HG03196 (cell line): ENCODE data around the gene GRB10.
"Not testable (repeated sequence)": the region's sequence is repeated elsewhere in the genome, so short reads cannot be mapped to it uniquely, and the experiment has no call there.

Experiments
- ATAC-seq: cut with Tn5 transposase; IDR thresholded peaks from one replicate; pipeline ENCODE4 v1.9.1; 2021; ENCODE audit not compliant: unreplicated experiment

Gene GRB10

GRCh38 chr7:50779427-50779826 is 3.3 kb downstream of the GRB10 start:
- no peak for ATAC-seq

GRCh38 chr7:50778189-50778588 is 4.5 kb downstream of the GRB10 start:
- no peak for ATAC-seq

DNA sequence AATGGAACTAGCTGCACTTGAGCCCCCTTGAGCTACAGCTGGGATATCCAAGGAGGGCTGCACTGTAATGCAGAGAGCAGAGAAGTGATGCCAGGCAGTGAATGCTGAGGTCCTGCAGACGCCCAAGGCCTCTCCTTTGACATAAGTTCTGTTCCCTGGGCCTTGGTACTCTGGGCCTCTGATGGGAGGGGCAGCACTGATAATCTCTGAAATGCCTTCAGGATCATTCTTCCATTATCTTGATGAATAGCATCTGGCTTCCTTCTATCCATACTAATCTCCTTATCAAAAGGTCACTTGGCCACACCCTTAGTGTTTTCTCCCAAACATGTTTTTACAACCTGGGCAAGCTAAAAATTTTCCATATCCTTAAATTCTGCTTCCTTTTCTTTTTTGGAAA is 6.9 kb downstream of the GRB10 start:
- no peak for ATAC-seq

DNA sequence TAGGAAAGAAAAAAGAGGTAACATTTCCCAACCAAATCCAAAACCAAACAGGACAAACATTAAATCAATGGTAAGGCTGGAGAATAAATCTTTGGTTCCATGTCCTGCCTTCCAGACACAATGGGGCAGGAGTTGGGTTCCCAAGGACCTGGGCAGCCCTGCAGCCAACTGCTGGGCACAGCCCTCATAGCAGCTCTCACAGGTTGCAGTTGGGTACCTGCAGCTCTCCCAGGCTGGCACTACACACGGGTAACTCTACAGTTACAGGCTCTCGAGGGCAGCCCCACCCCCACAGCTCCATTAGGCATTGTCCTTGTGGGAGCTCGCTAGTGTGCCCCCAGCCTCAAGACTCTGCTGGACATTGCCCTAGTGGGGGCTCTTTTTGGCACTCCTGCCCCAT is 7.5 kb downstream of the GRB10 start:
- no peak for ATAC-seq

GRCh38 chr7:50774319-50774718 is 8.4 kb downstream of the GRB10 start:
- ATAC-seq, result no peak

- not testable (repeated sequence) for ATAC-seq
These were observed 9.6 kb downstream of the GRB10 start for GRCh38 chr7:50773071-50773470.

GRCh38 chr7:50771120-50772002 is 11.3 kb downstream of the GRB10 start:
- ATAC-seq, result no peak

DNA sequence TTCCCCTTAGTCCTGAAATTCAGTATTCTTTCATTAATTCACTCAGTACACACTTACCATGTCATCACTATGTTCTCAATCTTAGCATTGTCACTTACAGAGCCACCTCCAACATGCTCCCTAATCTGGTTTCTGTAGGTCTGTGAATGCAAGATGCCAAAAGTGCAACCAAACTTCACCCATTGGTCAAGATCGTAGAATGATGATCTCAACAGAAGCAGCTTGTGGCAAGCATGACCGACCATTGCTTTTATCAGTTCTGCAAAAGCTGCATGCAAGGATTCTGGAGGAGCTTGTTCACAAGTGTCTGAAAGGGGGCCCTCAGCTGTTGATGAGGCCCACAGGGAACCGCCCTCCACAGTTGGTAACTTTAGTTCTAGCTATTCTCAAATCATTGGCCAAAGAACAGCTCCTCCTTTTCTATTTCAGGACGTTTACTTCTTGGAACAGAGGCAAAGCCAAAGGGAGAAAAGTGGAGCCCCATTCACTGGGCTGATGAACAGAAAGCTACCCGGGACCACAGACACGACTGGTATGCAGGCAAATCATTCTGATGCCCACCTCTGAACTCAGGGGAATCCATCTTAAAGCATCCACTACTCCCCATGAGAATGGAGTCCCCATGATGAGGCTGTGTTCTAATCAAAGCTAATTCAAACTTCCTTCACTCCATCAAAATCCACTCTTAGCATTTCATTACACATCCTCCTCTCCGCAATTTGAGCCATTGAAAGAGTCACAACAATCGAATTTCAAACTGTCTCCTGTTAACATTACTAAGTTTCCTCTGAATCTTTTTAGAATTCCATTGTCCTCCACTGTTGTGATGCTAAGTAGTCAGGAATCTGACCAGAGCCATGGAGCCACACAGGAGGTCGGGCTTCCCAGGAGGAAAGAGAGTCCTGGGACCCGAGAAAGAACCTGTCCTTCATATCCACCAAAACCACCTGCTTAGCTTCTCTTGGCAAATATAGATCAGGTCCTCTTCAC is 13.9 kb downstream of the GRB10 start:
- ATAC-seq, result no peak

DNA sequence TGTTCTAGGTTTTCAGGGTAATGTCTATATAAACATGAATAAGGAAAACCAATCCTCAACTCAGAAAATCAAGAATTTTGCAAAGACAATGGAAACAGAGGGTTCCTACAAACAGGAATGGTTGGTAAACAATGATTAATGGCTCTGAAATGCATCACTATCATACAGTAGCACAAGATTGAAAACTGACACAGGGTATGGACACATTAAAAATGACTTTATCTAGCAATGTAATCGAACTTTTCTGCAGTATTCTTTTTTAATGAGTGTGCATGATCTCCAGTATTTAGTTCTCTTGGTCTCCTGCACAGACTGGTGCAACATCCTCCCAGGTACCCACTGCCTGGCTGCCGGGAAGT is 15.9 kb downstream of the GRB10 start:
- no peak for ATAC-seq

GRCh38 chr7:50766106-50766848 is 16.4 kb downstream of the GRB10 start:
- no peak for ATAC-seq

GRCh38 chr7:50762337-50762736 is 20.4 kb downstream of the GRB10 start:
- ATAC-seq, result no peak

DNA sequence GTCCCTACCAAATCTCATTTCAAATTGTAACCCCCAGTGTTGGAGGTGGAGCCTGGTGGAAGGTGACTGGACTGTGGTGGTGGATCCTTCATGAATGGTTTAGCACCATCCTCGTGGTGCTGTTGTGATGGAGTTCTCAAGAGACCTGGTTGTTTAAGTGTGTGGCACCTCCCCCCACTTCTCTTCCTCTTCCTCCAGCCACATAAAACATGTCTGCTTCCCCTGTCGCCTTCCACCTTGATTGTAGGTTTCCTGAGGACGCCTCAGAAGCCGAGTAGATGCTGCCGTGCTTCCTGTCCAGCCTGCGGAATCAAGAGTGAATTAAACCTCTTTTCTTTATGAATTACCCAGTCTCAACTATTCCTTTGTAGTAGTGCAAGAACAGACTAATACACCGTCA is 21.0 kb downstream of the GRB10 start:
- ATAC-seq, result no peak

- ATAC-seq, result no peak
These were observed 24.8 kb downstream of the GRB10 start for GRCh38 chr7:50757703-50758390.

- no peak for ATAC-seq
These were observed 26.5 kb downstream of the GRB10 start for GRCh38 chr7:50756180-50756579.

DNA sequence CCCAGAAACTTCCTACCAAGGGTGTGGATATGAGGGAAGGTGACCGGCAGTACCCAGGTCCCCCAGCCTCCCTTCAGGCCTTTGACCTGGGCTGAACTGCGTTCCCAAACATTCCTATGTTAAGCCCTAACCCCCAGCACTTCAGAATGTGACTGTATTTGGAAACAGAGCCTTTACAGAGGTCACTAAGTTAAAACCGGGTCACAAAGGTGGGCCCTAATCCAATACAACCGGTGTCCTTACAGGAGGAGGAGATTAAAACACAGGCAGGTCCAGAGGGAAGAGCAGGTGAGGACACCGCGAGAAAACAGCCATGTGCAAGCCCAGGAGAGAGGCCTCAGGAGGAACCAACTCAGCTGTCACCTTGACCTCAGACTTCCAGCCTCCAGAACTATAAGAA is 28.0 kb downstream of the GRB10 start:
- no peak for ATAC-seq

- ATAC-seq, result no peak
These were observed 28.5 kb downstream of the GRB10 start for GRCh38 chr7:50754241-50754640.

DNA sequence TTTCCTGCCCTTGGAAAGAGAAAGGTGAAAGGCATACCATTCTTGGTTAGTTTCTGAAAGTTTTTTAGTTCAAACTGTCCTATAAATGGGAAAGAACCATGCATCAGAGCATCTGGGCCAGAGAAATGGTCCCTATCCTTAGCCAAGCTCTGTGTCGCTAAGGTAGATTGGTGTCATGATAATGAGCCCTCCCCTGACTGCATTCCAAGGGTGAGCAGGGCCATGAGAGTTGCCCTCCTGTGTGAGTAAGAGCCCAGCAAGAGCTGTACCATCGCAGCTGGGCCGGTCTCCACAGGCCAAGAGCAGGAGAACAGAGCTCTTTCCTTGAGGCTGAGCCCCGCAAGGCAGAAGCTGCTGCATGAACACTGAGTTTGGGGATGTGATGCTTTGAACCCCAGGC is 30.3 kb downstream of the GRB10 start:
- ATAC-seq, result no peak

DNA sequence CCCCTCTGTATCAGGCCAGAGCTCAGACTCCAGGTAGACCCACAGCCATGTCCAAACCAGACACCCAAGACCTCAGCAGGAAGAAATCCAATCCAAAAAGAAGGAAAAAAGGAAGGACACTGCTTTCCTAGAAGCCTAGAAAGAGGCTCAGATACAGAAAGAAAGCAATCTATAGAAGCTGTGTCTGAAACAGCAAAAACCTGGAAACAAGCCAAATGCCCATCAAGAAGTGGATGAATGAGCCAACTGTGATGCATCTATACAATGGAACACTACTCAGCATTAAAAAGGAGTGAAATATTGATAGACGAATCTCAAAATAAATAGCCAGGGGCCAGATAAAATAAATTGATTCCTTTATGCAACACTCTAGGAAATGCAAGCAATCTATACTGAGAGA is 31.6 kb downstream of the GRB10 start:
- ATAC-seq, result no peak

DNA sequence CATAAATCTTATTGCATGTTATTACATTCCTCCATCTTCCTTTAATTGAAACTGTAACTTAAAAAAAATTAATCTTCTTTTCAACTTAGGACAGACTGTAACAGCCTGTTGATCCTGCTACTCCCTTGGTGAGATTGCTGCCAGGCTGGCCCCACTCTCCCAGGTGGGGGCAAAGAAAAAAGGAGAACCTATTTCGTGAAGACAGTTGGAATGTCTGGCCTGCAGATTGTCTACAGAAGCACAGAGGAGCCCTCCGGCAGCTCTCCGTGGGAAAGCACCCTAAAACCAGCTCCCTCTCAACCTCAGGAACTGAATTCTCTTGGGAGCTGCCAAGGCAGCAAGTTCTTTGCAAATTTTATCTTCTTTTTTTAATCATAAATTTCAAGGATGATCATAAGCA is 32.8 kb downstream of the GRB10 start:
- ATAC-seq, result no peak

- no peak for ATAC-seq
These were observed 34.2 kb downstream of the GRB10 start for GRCh38 chr7:50748472-50748871.

GRCh38 chr7:50745835-50746234 is 36.9 kb downstream of the GRB10 start:
- ATAC-seq, result no peak
